Measurements from ENCODE around the gene MSI2.

GRCh38 chr17:57480438-57481196 lies 224.3 kb downstream of the MSI2 start:
- TF ChIP-seq CTCF (conservative IDR thresholded peaks at IDR 0.05; ENCODE audit: low read length) (no peak), EZH2phosphoT487 (IDR thresholded peaks at IDR 0.05; ENCODE audit: borderline replicate concordance) (no peak)
